HG02571 (cell line): Measurements from ENCODE around the gene HORMAD2.
"Not testable (repeated sequence)": the region's sequence is repeated elsewhere in the genome, so short reads cannot be mapped to it uniquely, and the experiment has no call there.

Experiments
- ATAC-seq: cut with Tn5 transposase; IDR thresholded peaks from one replicate; pipeline ENCODE4 v1.9.1; 2021; ENCODE audit warnings: mild to moderate bottlenecking, moderate library complexity; ENCODE audit not compliant: unreplicated experiment

Gene HORMAD2

GRCh38 chr22:30187529-30188407 is 107.5 kb downstream of the HORMAD2 start:
- ATAC-seq = no peak

- no peak for ATAC-seq
Measured at GRCh38 chr22:30188911-30189310, 108.6 kb downstream of the HORMAD2 start.

GRCh38 chr22:30190574-30190973 is 110.3 kb downstream of the HORMAD2 start:
- no peak for ATAC-seq

GRCh38 chr22:30191040-30191701 is 110.9 kb downstream of the HORMAD2 start:
- ATAC-seq = no peak

- ATAC-seq = no peak
Measured at GRCh38 chr22:30192427-30192826, 112.2 kb downstream of the HORMAD2 start.

- ATAC-seq = no peak
Measured at GRCh38 chr22:30193031-30193775, 112.9 kb downstream of the HORMAD2 start.

- no peak for ATAC-seq
Measured at GRCh38 chr22:30195245-30196140, 115.2 kb downstream of the HORMAD2 start.

- ATAC-seq = no peak
Measured at GRCh38 chr22:30196141-30196879, 116.0 kb downstream of the HORMAD2 start.

- no peak for ATAC-seq
Measured at GRCh38 chr22:30196880-30197336, 116.6 kb downstream of the HORMAD2 start.

- ATAC-seq = no peak
Measured at GRCh38 chr22:30197389-30197788, 117.1 kb downstream of the HORMAD2 start.

GRCh38 chr22:30198152-30198825 is 118.0 kb downstream of the HORMAD2 start:
- no peak for ATAC-seq

GRCh38 chr22:30198921-30199320 is 118.7 kb downstream of the HORMAD2 start:
- ATAC-seq = no peak

GRCh38 chr22:30200905-30201304 is 120.6 kb downstream of the HORMAD2 start:
- not testable (repeated sequence) for ATAC-seq

GRCh38 chr22:30201945-30202344 is 121.7 kb downstream of the HORMAD2 start:
- no peak for ATAC-seq

- no peak for ATAC-seq
Measured at GRCh38 chr22:30202531-30203006, 122.3 kb downstream of the HORMAD2 start.

GRCh38 chr22:30204015-30204741 is 123.9 kb downstream of the HORMAD2 start:
- no peak for ATAC-seq

- no peak for ATAC-seq
Measured at GRCh38 chr22:30204742-30205111, 124.5 kb downstream of the HORMAD2 start.
